ENCODE data around the gene PARVG.

GRCh38 chr22:44200451-44200850 lies 19.7 kb downstream of the PARVG start:
- TF ChIP-seq, protein P1, sequence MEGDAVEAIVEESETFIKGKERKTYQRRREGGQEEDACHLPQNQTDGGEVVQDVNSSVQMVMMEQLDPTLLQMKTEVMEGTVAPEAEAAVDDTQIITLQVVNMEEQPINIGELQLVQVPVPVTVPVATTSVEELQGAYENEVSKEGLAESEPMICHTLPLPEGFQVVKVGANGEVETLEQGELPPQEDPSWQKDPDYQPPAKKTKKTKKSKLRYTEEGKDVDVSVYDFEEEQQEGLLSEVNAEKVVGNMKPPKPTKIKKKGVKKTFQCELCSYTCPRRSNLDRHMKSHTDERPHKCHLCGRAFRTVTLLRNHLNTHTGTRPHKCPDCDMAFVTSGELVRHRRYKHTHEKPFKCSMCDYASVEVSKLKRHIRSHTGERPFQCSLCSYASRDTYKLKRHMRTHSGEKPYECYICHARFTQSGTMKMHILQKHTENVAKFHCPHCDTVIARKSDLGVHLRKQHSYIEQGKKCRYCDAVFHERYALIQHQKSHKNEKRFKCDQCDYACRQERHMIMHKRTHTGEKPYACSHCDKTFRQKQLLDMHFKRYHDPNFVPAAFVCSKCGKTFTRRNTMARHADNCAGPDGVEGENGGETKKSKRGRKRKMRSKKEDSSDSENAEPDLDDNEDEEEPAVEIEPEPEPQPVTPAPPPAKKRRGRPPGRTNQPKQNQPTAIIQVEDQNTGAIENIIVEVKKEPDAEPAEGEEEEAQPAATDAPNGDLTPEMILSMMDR (IDR thresholded peaks at IDR 0.05; ENCODE audit: low read length): no peak
- TF ChIP-seq EZH2 (optimal IDR thresholded peaks at IDR 0.05; ENCODE audit: low read depth, low read length): no peak
